ENCODE results near the gene IFITM10.

- TF ChIP-seq POLR2A (IDR thresholded peaks at IDR 0.05; ENCODE audit: low read depth, low read length) (no peak), SMC3 (IDR thresholded peaks at IDR 0.05; ENCODE audit: borderline replicate concordance, low read length) (no peak)
Observed at GRCh38 chr11:1797391-1798125, 47.2 kb upstream of the IFITM10 start.

All from GM12878 (cell line).